Activated T-cell treated with anti-CD3 and anti-CD28 coated beads for 1 hour (primary cell): Measurements from ENCODE around the gene IFITM10.
A peak's percentile ranks its signal among the peaks of the same experiment; 100 is the strongest.

Experiments
- DNase-seq: peaks from one replicate; pipeline ENCODE4 v3.0.0-alpha.2; 2020; ENCODE audit warnings: low read depth

Gene IFITM10

GRCh38 chr11:1762537-1763302 lies 12.3 kb upstream of the IFITM10 start:
- DNase-seq: no peak

- no peak for DNase-seq
Observed at GRCh38 chr11:1761857-1762536, 11.6 kb upstream of the IFITM10 start.

GRCh38 chr11:1761110-1761856 lies 10.9 kb upstream of the IFITM10 start:
- DNase-seq: no peak

GRCh38 chr11:1760351-1761109 lies 10.1 kb upstream of the IFITM10 start:
- no peak for DNase-seq

- DNase-seq: no peak
Observed at GRCh38 chr11:1759851-1760220, 9.4 kb upstream of the IFITM10 start.

GRCh38 chr11:1759151-1759850 lies 8.9 kb upstream of the IFITM10 start:
- DNase-seq: no peak

- no peak for DNase-seq
Observed at GRCh38 chr11:1758611-1759150, 8.3 kb upstream of the IFITM10 start.

- peak; percentile 40 for DNase-seq
Observed at GRCh38 chr11:1757861-1758610, 7.6 kb upstream of the IFITM10 start.

- no peak for DNase-seq
Observed at GRCh38 chr11:1756791-1757771, 6.7 kb upstream of the IFITM10 start.

GRCh38 chr11:1755692-1756561 lies 5.5 kb upstream of the IFITM10 start:
- no peak for DNase-seq

GRCh38 chr11:1755344-1755691 lies 4.9 kb upstream of the IFITM10 start:
- no peak for DNase-seq

- no peak for DNase-seq
Observed at GRCh38 chr11:1754376-1755150, 4.2 kb upstream of the IFITM10 start.

GRCh38 chr11:1753929-1754305 lies 3.5 kb upstream of the IFITM10 start:
- DNase-seq: no peak

- DNase-seq: no peak
Observed at GRCh38 chr11:1753229-1753928, 3.0 kb upstream of the IFITM10 start.

- DNase-seq: no peak
Observed at GRCh38 chr11:1752907-1753228, 2.5 kb upstream of the IFITM10 start.

GRCh38 chr11:1751999-1752906 lies 1.9 kb upstream of the IFITM10 start:
- DNase-seq: no peak
